GM12891 (cell line): ENCODE results near the gene PHYHD1.

Source experiments
- DNase-seq: peaks from one replicate; pipeline ENCODE4 v3.0.0; 2011; ENCODE audit warnings: low spot score; ENCODE audit not compliant: insufficient read length
- FAIRE-seq: peaks from 2 replicates; lab custom pipeline; 2011; peaks lifted over from hg19 to GRCh38; lab: Jason Lieb, UNC
- PAX5 ChIP-seq: IDR thresholded peaks from 2 replicates; pipeline ENCODE4 v1.6.1; 2011; ENCODE audit warnings: low read length, moderate library complexity, mild to moderate bottlenecking; ENCODE audit not compliant: insufficient read depth, severe bottlenecking
- POLR2A ChIP-seq: IDR thresholded peaks from 2 replicates; pipeline ENCODE4 v1.6.1; 2011; ENCODE audit warnings: low read depth, low read length, control low read depth
- POLR2AphosphoS5 ChIP-seq: IDR thresholded peaks from 2 replicates; pipeline ENCODE4 v1.6.1; 2011; ENCODE audit warnings: low read depth, low read length, control low read depth
- POU2F2 ChIP-seq: IDR thresholded peaks from 2 replicates; pipeline ENCODE4 v1.6.1; 2011; ENCODE audit warnings: low read depth, mild to moderate bottlenecking, control low read depth, low read length, moderate library complexity
- SPI1 ChIP-seq: IDR thresholded peaks from 2 replicates; pipeline ENCODE4 v1.6.1; 2011; ENCODE audit warnings: low read depth, low read length, control low read depth
- TAF1 ChIP-seq: IDR thresholded peaks from 2 replicates; pipeline ENCODE4 v1.6.1; 2011; ENCODE audit warnings: low read depth, low read length, control low read depth

Gene PHYHD1

GRCh38 chr9:128919402-128920089, 1.2 kb upstream of the PHYHD1 start:
- no peak for FAIRE-seq

DNA sequence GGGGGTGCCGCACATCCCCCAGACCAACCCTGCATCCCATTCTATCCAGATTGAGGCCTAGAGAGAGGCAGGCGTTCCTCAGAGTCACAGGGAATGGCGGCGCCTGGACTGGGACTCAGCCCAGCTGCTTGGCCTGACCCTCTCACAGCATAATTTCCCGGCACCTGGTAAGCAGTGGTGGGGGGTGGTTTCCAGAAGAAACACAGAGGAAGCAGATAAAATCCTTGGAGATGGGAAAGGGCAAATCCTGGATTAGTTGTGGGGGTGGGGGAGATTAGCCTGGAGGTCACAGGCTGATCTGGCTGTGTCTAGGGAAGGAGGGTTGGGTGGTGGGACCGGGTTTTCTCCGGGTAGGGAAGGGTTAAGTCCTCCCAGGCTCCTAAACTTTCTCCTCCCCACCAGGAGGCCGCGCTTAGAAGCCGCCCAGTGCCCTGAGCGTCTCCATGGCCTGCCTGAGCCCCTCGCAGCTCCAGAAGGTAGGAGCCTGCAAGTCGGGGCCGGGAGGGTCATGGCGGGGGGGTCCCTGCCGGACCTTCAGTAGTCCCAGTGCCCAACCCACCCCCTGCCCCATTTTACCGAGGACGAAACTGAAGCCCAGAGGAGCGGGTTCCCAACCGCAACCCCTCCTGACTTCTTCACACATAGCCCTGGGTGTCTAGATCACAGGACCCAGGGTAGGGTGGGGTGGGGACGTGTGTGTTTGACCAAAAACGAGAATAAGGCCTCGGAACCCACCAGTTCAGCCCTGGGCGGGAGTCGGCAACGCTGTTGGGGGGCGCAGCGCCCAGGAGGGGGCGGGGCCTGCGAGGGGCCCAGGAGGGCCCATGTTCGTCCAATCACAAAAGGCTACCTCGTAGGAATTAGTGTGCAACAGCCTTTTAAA, 1.3 kb downstream of the PHYHD1 start:
- DNase-seq (no peak), FAIRE-seq (no peak)
- no peak for TF ChIP-seq POLR2AphosphoS5
- TF ChIP-seq POLR2A = no peak
- no peak for TF ChIP-seq TAF1
- no peak for TF ChIP-seq SPI1
- no peak for TF ChIP-seq POU2F2
- TF ChIP-seq PAX5 = no peak

More at GRCh38 chr9:128919402-128920089, 1.2 kb upstream of the PHYHD1 start:
- no peak for TF ChIP-seq PAX5
- TF ChIP-seq TAF1 = no peak
- TF ChIP-seq POLR2A = no peak
- no peak for TF ChIP-seq SPI1
- no peak for TF ChIP-seq POU2F2
- TF ChIP-seq POLR2AphosphoS5 = no peak
- no peak for DNase-seq

DNA sequence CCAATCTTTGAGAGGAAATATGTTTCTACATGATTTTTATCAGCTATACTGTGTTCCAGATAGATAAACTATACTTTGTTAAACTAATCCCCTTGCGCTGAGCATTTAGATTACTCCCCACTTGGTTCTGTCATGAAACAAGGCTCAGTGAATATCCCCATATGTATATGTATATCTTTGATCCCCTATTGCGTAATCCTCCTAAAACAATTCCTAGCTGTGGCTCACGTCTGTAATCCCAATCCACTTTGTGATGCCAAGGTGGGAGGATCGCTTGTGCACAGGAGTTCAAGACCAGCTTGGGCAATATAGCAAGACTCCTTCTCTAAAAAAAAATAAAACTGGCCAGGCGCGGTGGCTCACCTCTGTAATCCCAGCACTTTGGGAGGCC, 2.7 kb downstream of the PHYHD1 start:
- TF ChIP-seq POU2F2 (no peak), POLR2A (no peak), TAF1 (no peak), PAX5 (no peak), POLR2AphosphoS5 (no peak), SPI1 (no peak)
- FAIRE-seq (no peak), DNase-seq (no peak)

DNA sequence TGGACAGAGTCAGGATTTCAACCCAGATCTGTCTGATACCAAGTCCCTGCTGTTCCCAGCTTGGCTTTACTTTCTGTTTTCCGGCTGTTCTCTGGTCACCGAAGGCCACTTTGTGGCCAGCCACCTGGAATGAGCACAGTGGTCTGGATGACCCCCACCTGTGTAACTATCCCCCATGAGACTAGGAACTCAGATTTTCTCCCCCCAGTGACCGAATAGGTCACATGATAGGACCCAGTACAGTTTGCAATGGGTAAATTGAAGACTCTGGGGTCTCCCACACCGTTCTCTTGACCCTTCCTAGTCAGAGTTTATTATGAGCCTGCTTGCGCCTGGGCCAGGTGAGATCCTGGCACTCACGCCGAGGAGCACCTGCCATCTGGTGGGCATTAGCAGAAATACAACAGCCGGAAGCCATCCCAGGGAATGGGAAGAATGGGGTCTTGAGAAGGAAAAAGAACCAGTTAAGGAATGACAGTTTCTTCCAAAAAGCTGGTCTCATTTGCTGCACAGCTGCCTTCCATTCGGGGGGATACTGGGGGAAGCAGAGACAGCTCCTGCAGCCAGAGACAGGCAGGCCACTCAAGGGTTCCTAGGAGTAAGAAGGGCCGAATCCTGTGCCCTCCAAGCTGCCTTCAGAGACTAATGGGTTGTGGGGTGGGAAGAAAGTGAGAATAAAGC, 7.1 kb downstream of the PHYHD1 start:
- FAIRE-seq (peak; percentile 71), DNase-seq (no peak)
- TF ChIP-seq POLR2A (no peak), POLR2AphosphoS5 (no peak), SPI1 (no peak), POU2F2 (no peak), PAX5 (no peak), TAF1 (no peak)

GRCh38 chr9:128928624-128929023, 7.8 kb downstream of the PHYHD1 start:
- FAIRE-seq = no peak
- TF ChIP-seq TAF1 = no peak
- no peak for TF ChIP-seq POU2F2
- TF ChIP-seq POLR2A = no peak
- no peak for TF ChIP-seq SPI1
- no peak for TF ChIP-seq POLR2AphosphoS5
- no peak for TF ChIP-seq PAX5
- DNase-seq = no peak

DNA sequence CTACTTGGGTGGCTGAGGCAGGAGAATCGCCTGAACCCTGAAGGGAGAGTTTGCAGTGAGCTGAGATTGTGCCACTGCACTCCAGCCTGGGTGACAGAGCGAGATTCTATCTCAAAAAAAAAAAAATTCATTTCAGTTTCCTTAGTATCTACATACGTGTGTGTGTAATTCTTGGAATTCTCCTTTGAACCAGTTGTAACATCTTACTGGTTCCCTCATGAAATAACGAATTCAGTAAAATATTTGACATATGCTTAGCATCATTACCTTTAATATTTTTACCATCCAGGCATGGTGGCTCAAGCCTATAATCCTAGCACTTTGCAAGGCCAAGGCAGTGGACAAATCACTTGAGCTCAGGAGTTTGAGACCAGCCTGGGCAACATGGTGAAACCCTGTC, 8.8 kb downstream of the PHYHD1 start:
- no peak for DNase-seq
- no peak for TF ChIP-seq POLR2A
- TF ChIP-seq TAF1 = no peak
- TF ChIP-seq POLR2AphosphoS5 = no peak
- TF ChIP-seq SPI1 = no peak
- TF ChIP-seq POU2F2 = no peak
- no peak for TF ChIP-seq PAX5
- no peak for FAIRE-seq

- no peak for FAIRE-seq
- TF ChIP-seq SPI1 = no peak
- no peak for TF ChIP-seq PAX5
- no peak for TF ChIP-seq TAF1
- no peak for TF ChIP-seq POLR2AphosphoS5
- TF ChIP-seq POU2F2 = no peak
- no peak for TF ChIP-seq POLR2A
- no peak for DNase-seq
Measured at GRCh38 chr9:128933731-128934130, 12.9 kb downstream of the PHYHD1 start.

- DNase-seq (no peak), FAIRE-seq (no peak)
- TF ChIP-seq POLR2A (no peak), PAX5 (no peak), SPI1 (no peak), POU2F2 (no peak), TAF1 (no peak), POLR2AphosphoS5 (no peak)
Measured at GRCh38 chr9:128936171-128936865, 15.5 kb downstream of the PHYHD1 start.
